Activated CD4-positive, alpha-beta memory T cell treated with anti-CD3 and anti-CD28 coated beads for 36 hours (primary cell): ENCODE results near the gene GJA4. TPM values are rescaled to one million over a fixed set of nuclear protein-coding genes. Genes with fewer than 3 reads are reported as not detected.
"Not testable (repeated sequence)": the region's sequence is repeated elsewhere in the genome, so short reads cannot be mapped to it uniquely, and the experiment has no call there.

Experiments used
- CTCF ChIA-PET: fragments of 350-600 bp; sonication (Branson Sonifier 250); formaldehyde crosslinking; loops from one replicate; lab custom pipeline; 2021; ENCODE audit warnings: antibody characterized with exemption, inconsistent platforms; lab: Charles Lee
- POLR2A ChIA-PET: fragments of 350-600 bp; sonication (Branson Sonifier 250); formaldehyde crosslinking; loops from one replicate; lab custom pipeline; 2021; ENCODE audit warnings: antibody characterized with exemption; lab: Charles Lee
- DNase-seq: peaks from one replicate; pipeline ENCODE4 v3.0.0-alpha.2; 2020
- H3K27ac Mint-ChIP-seq: one replicate; pipeline ENCODE4 v1.8.0; 2021; ENCODE audit warnings: mixed read lengths
- H3K27me3 Mint-ChIP-seq: one replicate; pipeline ENCODE4 v1.8.0; 2021; ENCODE audit warnings: mixed read lengths
- H3K36me3 Mint-ChIP-seq: one replicate; pipeline ENCODE4 v1.8.0; 2021; ENCODE audit warnings: mixed read lengths
- H3K4me1 Mint-ChIP-seq: one replicate; pipeline ENCODE4 v1.8.0; 2021; ENCODE audit warnings: low read depth, mixed read lengths
- H3K4me3 Mint-ChIP-seq: one replicate; pipeline ENCODE4 v1.8.0; 2021; ENCODE audit warnings: mild to moderate bottlenecking, mixed read lengths
- H3K9me3 Mint-ChIP-seq: one replicate; pipeline ENCODE4 v1.8.0; 2021; ENCODE audit warnings: mixed read lengths
- intact Hi-C: fragments of 100-400 bp; cut with micrococcal nuclease; formaldehyde crosslinking; loops from one replicate; pipeline ENCODE4 v1.15.1; 2023
- total RNA-seq, 2 experiments: library from RNA; stranded (reverse); gene quantifications; one replicate each; pipeline ENCODE4 v1.2.3, GENCODE V29; 2021

Gene GJA4
- total RNA-seq, 2 experiments from 2014 or later: not detected

- H3K27me3 Mint-ChIP-seq, CTCF ChIA-PET, H3K27ac Mint-ChIP-seq, intact Hi-C loops, POLR2A ChIA-PET, H3K36me3 Mint-ChIP-seq, H3K4me3 Mint-ChIP-seq, H3K4me1 Mint-ChIP-seq, DNase-seq, H3K9me3 Mint-ChIP-seq: not testable (repeated sequence)
Measured at GRCh38 chr1:34773114-34773513, 19.7 kb upstream of the GJA4 start.

DNA sequence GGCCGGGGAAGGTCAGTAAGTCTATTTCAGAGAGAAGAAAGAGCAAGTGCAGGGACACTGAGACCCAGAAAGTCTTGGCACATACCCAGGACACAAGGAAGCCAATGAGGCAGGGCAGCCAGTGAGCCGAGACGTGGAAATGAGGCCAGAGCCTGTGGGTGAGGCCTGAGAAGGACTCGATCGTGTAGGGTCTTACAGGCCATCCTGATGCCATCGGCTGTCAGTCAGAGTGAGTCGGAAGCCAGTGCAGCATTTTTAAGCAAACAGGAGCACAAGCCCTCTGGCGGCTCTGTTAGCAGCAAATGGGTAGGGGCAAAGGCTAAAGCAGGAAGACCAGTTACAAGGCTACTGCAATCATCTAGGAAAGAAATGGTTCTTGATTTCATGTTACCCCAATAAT lies 17.8 kb upstream of the GJA4 start:
- ChIA-PET CTCF (interaction anchor here (0.6 kb wide), 1 partner anchor 12 kb away, joined by 3 read pairs; no protein-coding TSS in a partner anchor), POLR2A (no interaction called here)
- Mint-ChIP-seq H3K27me3 (peaks cover 13% of the 10 kb centered on the region), H3K36me3 (no peaks in the 10 kb centered on the region), H3K27ac (no peak overlapping the region), H3K4me1 (no peaks in the 10 kb centered on the region), H3K4me3 (no peak overlapping the region), H3K9me3 (no peaks in the 10 kb centered on the region)
- DNase-seq: no peak
- intact Hi-C loops: no loop called here

DNA sequence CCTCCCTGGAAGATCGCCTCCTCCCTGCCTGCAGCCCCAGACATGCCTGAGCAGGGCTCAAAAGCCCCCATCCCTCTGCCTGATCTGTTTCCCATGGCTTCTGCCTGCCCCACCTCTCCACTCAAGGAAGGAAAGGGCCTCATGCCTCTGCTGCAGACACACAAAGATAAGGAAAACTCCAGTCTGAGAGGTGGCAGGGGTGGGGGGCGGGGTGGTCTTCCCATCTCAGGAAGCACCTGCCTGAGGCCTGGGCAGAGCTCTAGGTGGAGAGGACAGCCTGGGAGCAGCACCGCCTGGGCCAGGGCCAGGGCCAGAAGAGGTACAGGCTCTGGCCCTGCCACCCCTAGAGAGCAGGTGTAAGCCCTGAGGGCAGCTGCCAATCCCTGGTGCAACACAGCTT lies 15.9 kb upstream of the GJA4 start:
- Mint-ChIP-seq H3K27ac (no peak overlapping the region), H3K4me3 (no peak overlapping the region), H3K9me3 (no peaks in the 10 kb centered on the region), H3K36me3 (no peaks in the 10 kb centered on the region), H3K4me1 (no peaks in the 10 kb centered on the region), H3K27me3 (peaks cover 20% of the 10 kb centered on the region)
- ChIA-PET POLR2A (no interaction called here), CTCF (no interaction called here)
- intact Hi-C loops: no loop called here
- DNase-seq: no peak

- Mint-ChIP-seq H3K9me3 (no peaks in the 10 kb centered on the region), H3K4me3 (no peak overlapping the region), H3K36me3 (no peaks in the 10 kb centered on the region), H3K27me3 (peaks cover 27% of the 10 kb centered on the region), H3K27ac (no peak overlapping the region), H3K4me1 (no peaks in the 10 kb centered on the region)
- ChIA-PET POLR2A (no interaction called here), CTCF (interaction anchor here (1.8 kb wide), 1 partner anchor 35 kb away, joined by 5 read pairs; no protein-coding TSS in a partner anchor)
- intact Hi-C loops: no loop called here
- no peak for DNase-seq
Measured at GRCh38 chr1:34777519-34778321, 15.1 kb upstream of the GJA4 start.

DNA sequence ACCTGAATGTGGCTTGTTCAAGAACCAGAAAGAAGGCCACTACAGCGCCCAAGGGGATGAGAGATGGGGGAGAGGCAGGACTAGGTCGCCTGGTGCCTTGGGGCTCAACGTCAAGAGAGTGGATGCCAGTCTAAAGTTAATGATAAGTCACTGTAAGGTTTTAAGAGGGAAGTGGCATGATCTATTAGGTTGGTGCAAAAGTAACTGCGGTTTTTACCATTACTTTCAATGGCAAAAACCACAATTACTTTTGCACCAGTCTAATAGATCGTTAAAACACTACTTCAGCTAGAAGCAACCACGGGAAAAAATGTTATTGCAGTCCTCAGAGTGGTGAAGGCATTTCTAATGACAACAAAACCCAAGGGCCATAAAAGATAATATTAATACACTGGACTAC lies 14.4 kb upstream of the GJA4 start:
- Mint-ChIP-seq H3K4me3 (no peak overlapping the region), H3K4me1 (no peaks in the 10 kb centered on the region), H3K36me3 (no peaks in the 10 kb centered on the region), H3K27ac (no peak overlapping the region), H3K27me3 (peaks cover 32% of the 10 kb centered on the region), H3K9me3 (no peaks in the 10 kb centered on the region)
- no peak for DNase-seq
- POLR2A ChIA-PET: no interaction called here
- intact Hi-C loops: no loop called here
- CTCF ChIA-PET: interaction anchor here (1.8 kb wide), 1 partner anchor 36 kb away, joined by 5 read pairs; no protein-coding TSS in a partner anchor

DNA sequence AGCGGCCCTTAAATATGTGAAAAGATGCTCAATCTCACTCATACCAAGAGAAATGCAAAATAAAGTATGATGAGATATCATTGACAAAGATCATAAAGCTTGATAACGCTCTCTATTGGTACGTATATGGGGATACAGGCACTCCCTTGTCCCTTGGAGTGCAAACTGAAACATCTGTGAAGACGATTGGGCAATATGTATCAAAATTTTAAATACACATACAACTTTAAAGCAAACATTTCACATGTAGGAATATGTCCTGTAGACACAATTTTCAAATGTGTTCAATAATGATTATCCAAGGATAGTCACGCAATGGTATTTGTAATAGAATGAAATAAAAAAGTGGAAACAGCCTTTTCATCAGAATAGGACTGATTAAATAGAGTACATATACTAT lies 13.8 kb upstream of the GJA4 start:
- DNase-seq: no peak
- Mint-ChIP-seq H3K9me3 (no peaks in the 10 kb centered on the region), H3K27me3 (peaks cover 33% of the 10 kb centered on the region), H3K4me1 (no peaks in the 10 kb centered on the region), H3K27ac (no peak overlapping the region), H3K4me3 (no peak overlapping the region), H3K36me3 (no peaks in the 10 kb centered on the region)
- intact Hi-C loops: no loop called here
- POLR2A ChIA-PET: no interaction called here
- CTCF ChIA-PET: interaction anchor here (1.8 kb wide), 1 partner anchor 36 kb away, joined by 5 read pairs; no protein-coding TSS in a partner anchor

- Mint-ChIP-seq H3K9me3 (no peaks in the 10 kb centered on the region), H3K27me3 (peaks cover 33% of the 10 kb centered on the region), H3K27ac (no peak overlapping the region), H3K36me3 (no peaks in the 10 kb centered on the region), H3K4me3 (no peak overlapping the region), H3K4me1 (no peaks in the 10 kb centered on the region)
- intact Hi-C loops: no loop called here
- DNase-seq: no peak
- CTCF ChIA-PET: interaction anchor here (1.8 kb wide), 1 partner anchor 37 kb away, joined by 5 read pairs; no protein-coding TSS in a partner anchor
- POLR2A ChIA-PET: no interaction called here
Measured at GRCh38 chr1:34779526-34779925, 13.3 kb upstream of the GJA4 start.

- peaks cover 33% of the 10 kb centered on the region for H3K27me3 Mint-ChIP-seq
Measured at GRCh38 chr1:34779962-34780361, 12.8 kb upstream of the GJA4 start.

DNA sequence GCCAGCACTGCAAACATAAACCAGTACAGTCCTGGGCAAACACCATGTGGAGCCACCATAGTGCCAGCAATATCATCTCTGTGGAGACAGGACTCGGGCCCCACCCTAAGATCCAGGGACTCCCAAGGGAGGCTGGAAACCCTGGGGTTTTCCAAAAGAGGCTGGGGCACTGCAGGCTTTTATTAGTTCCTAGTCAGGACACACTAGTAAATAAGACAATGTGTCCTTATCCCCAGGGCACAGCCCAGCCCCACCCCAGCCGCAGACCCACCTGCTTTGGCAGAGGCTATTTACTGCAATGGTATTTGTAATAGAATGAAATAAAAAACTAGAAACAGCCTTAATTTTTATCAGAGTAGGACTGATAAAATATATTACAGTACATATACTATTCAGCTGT lies 12.3 kb upstream of the GJA4 start:
- Mint-ChIP-seq H3K4me3 (no peak overlapping the region), H3K27ac (no peak overlapping the region), H3K9me3 (no peaks in the 10 kb centered on the region), H3K27me3 (peaks cover 33% of the 10 kb centered on the region), H3K36me3 (no peaks in the 10 kb centered on the region), H3K4me1 (no peaks in the 10 kb centered on the region)
- ChIA-PET CTCF (no interaction called here), POLR2A (no interaction called here)
- intact Hi-C loops: no loop called here
- DNase-seq: no peak

More at GRCh38 chr1:34779962-34780361, 12.8 kb upstream of the GJA4 start:
- intact Hi-C loops: no loop called here
- POLR2A ChIA-PET: no interaction called here
- CTCF ChIA-PET: no interaction called here
- DNase-seq: no peak
- Mint-ChIP-seq H3K27ac (no peak overlapping the region), H3K4me3 (no peak overlapping the region), H3K9me3 (no peaks in the 10 kb centered on the region), H3K36me3 (no peaks in the 10 kb centered on the region), H3K4me1 (no peaks in the 10 kb centered on the region)

GRCh38 chr1:34781071-34781843 lies 11.5 kb upstream of the GJA4 start, which contains the start of gene GJB3:
GJB3 (plus strand) TSS chr1:34781214; CDS start chr1:34784763, 3,549 bp downstream.
- POLR2A ChIA-PET: no interaction called here
- H3K4me3 Mint-ChIP-seq: no peak within 1 kb of the TSS

DNA sequence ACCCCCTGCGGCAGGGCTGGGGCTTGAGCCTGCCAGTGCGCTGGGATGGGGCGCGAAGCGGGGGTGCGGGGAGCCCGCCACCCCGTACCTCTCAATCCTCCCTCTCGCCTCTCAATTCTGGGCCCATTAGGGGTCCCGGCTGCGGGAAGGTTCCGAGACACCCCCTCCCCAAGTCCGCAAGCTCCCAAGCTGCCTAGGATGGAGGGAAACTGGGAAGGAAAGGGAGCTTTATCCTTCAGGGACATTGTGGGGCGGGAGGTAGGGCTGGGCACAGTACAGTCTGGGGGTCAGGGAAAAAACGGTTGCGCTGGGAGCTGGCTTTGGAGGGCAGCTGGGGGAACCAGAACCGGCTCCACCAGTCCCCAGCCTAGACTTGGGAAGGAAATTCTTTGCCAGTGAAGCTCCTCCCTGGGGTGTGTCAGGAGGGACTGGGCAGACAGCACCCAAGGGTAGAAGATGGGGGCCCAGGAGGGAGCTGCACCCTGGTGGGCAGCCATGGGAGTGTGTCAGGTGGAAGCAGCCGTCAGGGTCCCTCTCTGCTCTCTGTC lies 10.9 kb upstream of the GJA4 start:
- ChIA-PET CTCF (interaction anchor here (0.5 to 0.9 kb wide), 2 partner anchors 35 to 60 kb away, joined by 3 read pairs; no protein-coding TSS in a partner anchor), POLR2A (no interaction called here)
- Mint-ChIP-seq H3K4me1 (peaks cover 4% of the 10 kb centered on the region), H3K27me3 (peaks cover 41% of the 10 kb centered on the region), H3K9me3 (no peaks in the 10 kb centered on the region), H3K27ac (no peak overlapping the region), H3K4me3 (no peak overlapping the region), H3K36me3 (no peaks in the 10 kb centered on the region)
- intact Hi-C loops: no loop called here
- no peak for DNase-seq

More at GRCh38 chr1:34781071-34781843, 11.5 kb upstream of the GJA4 start, which contains the start of gene GJB3:
- DNase-seq: peak; percentile 26
- intact Hi-C loops: no loop called here
- H3K36me3 Mint-ChIP-seq: no peaks in the 10 kb centered on the region
- no peaks in the 10 kb centered on the region for H3K9me3 Mint-ChIP-seq
- H3K27me3 Mint-ChIP-seq: peaks cover 35% of the 10 kb centered on the region
- no peak within 1 kb of the TSS for H3K27ac Mint-ChIP-seq
- CTCF ChIA-PET: no interaction called here
- no peaks in the 10 kb centered on the region for H3K4me1 Mint-ChIP-seq

DNA sequence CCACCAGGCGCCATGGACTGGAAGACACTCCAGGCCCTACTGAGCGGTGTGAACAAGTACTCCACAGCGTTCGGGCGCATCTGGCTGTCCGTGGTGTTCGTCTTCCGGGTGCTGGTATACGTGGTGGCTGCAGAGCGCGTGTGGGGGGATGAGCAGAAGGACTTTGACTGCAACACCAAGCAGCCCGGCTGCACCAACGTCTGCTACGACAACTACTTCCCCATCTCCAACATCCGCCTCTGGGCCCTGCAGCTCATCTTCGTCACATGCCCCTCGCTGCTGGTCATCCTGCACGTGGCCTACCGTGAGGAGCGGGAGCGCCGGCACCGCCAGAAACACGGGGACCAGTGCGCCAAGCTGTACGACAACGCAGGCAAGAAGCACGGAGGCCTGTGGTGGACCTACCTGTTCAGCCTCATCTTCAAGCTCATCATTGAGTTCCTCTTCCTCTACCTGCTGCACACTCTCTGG lies 8.0 kb upstream of the GJA4 start:
- Mint-ChIP-seq H3K4me1 (peaks cover 4% of the 10 kb centered on the region), H3K36me3 (no peaks in the 10 kb centered on the region), H3K27ac (no peak overlapping the region), H3K27me3 (peaks cover 46% of the 10 kb centered on the region), H3K9me3 (no peaks in the 10 kb centered on the region), H3K4me3 (no peak overlapping the region)
- CTCF ChIA-PET: interaction anchor here (0.9 to 1.3 kb wide), 3 partner anchors 12 to 82 kb away, joined by 3 to 12 read pairs (median 3); no protein-coding TSS in a partner anchor
- intact Hi-C loops: no loop called here
- POLR2A ChIA-PET: no interaction called here
- DNase-seq: no peak
